Measurements from ENCODE around the gene DICER1. TPM values are rescaled to one million over a fixed set of nuclear protein-coding genes. Genes with fewer than 3 reads are reported as not detected.

Gene DICER1
- polyA plus RNA-seq, 1 donor (not counting 4 experiments of a cell fraction or from before 2014, with no cell fraction given), result 31.6 TPM

- dilution Hi-C loops (cut with MboI; ENCODE audit: extremely low pct_ligation_motif_present, low sequenced_read_pairs), result no loop called here
- Histone ChIP-seq H3K36me3 (ENCODE audit: control insufficient read depth in 2 of 2, extremely low read depth in 1 of 2, insufficient read depth in 2 of 2, low read length in 2 of 2) (no peaks in the 10 kb centered on the region), H3K4me2 (ENCODE audit: control insufficient read depth, extremely low read depth, insufficient read depth, low read depth, low read length) (no peak overlapping the region), H3K4me1 (ENCODE audit: control insufficient read depth, extremely low read depth, insufficient read depth, low read length) (no peaks in the 10 kb centered on the region), H4K20me1 (ENCODE audit: control insufficient read depth, extremely low read depth, insufficient read depth, low read length) (no peaks in the 10 kb centered on the region), H3K9ac (ENCODE audit: control insufficient read depth, extremely low read depth, insufficient read depth, low read length) (no peak overlapping the region), H3K9me1 (ENCODE audit: control insufficient read depth, extremely low read depth, insufficient read depth, low read length) (no peaks in the 10 kb centered on the region), H3K27ac (ENCODE audit: control insufficient read depth, insufficient read depth, low read length) (no peak overlapping the region), H3K79me2 (ENCODE audit: control insufficient read depth, insufficient read depth, low read length) (no peaks in the 10 kb centered on the region), H3K4me3 (ENCODE audit: control insufficient read depth in 2 of 3, extremely low read depth in 1 of 3, insufficient read depth in 2 of 3, low read depth in 1 of 3, low read length in 3 of 3) (no peak overlapping the region), H3K9me3 (ENCODE audit: control insufficient read depth, low read depth, low read length) (no peaks in the 10 kb centered on the region), H2AFZ (ENCODE audit: control insufficient read depth, low read length) (no peak overlapping the region), H3K27me3 (ENCODE audit: control insufficient read depth, extremely low read depth, insufficient read depth, low read length) (no peaks in the 10 kb centered on the region)
- DNase-seq (ENCODE audit: low read depth, low spot score), result no peak
- TF ChIP-seq, protein P1, sequence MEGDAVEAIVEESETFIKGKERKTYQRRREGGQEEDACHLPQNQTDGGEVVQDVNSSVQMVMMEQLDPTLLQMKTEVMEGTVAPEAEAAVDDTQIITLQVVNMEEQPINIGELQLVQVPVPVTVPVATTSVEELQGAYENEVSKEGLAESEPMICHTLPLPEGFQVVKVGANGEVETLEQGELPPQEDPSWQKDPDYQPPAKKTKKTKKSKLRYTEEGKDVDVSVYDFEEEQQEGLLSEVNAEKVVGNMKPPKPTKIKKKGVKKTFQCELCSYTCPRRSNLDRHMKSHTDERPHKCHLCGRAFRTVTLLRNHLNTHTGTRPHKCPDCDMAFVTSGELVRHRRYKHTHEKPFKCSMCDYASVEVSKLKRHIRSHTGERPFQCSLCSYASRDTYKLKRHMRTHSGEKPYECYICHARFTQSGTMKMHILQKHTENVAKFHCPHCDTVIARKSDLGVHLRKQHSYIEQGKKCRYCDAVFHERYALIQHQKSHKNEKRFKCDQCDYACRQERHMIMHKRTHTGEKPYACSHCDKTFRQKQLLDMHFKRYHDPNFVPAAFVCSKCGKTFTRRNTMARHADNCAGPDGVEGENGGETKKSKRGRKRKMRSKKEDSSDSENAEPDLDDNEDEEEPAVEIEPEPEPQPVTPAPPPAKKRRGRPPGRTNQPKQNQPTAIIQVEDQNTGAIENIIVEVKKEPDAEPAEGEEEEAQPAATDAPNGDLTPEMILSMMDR (optimal IDR thresholded peaks at IDR 0.05 in 1 of 3, IDR thresholded peaks at IDR 0.05 in 1 of 3, conservative IDR thresholded peaks at IDR 0.05 in 1 of 3; ENCODE audit: extremely low read depth in 1 of 3, insufficient read depth in 2 of 3, low read length in 3 of 3), result no peak
- TF ChIP-seq EZH2 (IDR thresholded peaks at IDR 0.05; ENCODE audit: low read length), result no peak
- FAIRE-seq, result no peak
Measured at GRCh38 chr14:95078867-95079266, 78.5 kb downstream of the DICER1 start.

- FAIRE-seq, result no peak
Measured at GRCh38 chr14:95077345-95077744, 80.0 kb downstream of the DICER1 start.

More at GRCh38 chr14:95077345-95077744, 80.0 kb downstream of the DICER1 start:
- Histone ChIP-seq H3K27me3 (ENCODE audit: control insufficient read depth, extremely low read depth, insufficient read depth, low read length) (no peaks in the 10 kb centered on the region), H3K4me1 (ENCODE audit: control insufficient read depth, extremely low read depth, insufficient read depth, low read length) (no peaks in the 10 kb centered on the region), H3K36me3 (ENCODE audit: control insufficient read depth in 2 of 2, extremely low read depth in 1 of 2, insufficient read depth in 2 of 2, low read length in 2 of 2) (no peaks in the 10 kb centered on the region), H3K27ac (ENCODE audit: control insufficient read depth, insufficient read depth, low read length) (no peak overlapping the region), H3K79me2 (ENCODE audit: control insufficient read depth, insufficient read depth, low read length) (no peaks in the 10 kb centered on the region), H4K20me1 (ENCODE audit: control insufficient read depth, extremely low read depth, insufficient read depth, low read length) (no peaks in the 10 kb centered on the region), H2AFZ (ENCODE audit: control insufficient read depth, low read length) (no peak overlapping the region), H3K9ac (ENCODE audit: control insufficient read depth, extremely low read depth, insufficient read depth, low read length) (no peak overlapping the region), H3K9me3 (ENCODE audit: control insufficient read depth, low read depth, low read length) (no peaks in the 10 kb centered on the region), H3K4me3 (ENCODE audit: control insufficient read depth in 2 of 3, extremely low read depth in 1 of 3, insufficient read depth in 2 of 3, low read depth in 1 of 3, low read length in 3 of 3) (no peak overlapping the region), H3K4me2 (ENCODE audit: control insufficient read depth, extremely low read depth, insufficient read depth, low read depth, low read length) (no peak overlapping the region), H3K9me1 (ENCODE audit: control insufficient read depth, extremely low read depth, insufficient read depth, low read length) (no peaks in the 10 kb centered on the region)
- dilution Hi-C loops (cut with MboI; ENCODE audit: extremely low pct_ligation_motif_present, low sequenced_read_pairs), result no loop called here
- TF ChIP-seq, protein P1 (optimal IDR thresholded peaks at IDR 0.05 in 1 of 3, IDR thresholded peaks at IDR 0.05 in 1 of 3, conservative IDR thresholded peaks at IDR 0.05 in 1 of 3; ENCODE audit: extremely low read depth in 1 of 3, insufficient read depth in 2 of 3, low read length in 3 of 3), result no peak
- no peak for TF ChIP-seq EZH2 (IDR thresholded peaks at IDR 0.05; ENCODE audit: low read length)
- DNase-seq (ENCODE audit: low read depth, low spot score), result no peak
